Stimulated activated CD4-positive, alpha-beta T cell treated with anti-CD3 and anti-CD28 coated beads, Interleukin-4, amount 100 ng/mL, for 24 hours (primary cell): ENCODE results near the gene ASCC3.

Source experiments
- DNase-seq: peaks from one replicate; pipeline ENCODE4 v3.0.0-alpha.2; 2020

The ASCC3 gene

GRCh38 chr6:100462706-100463629 is 418.2 kb downstream of the ASCC3 start:
- no peak for DNase-seq

GRCh38 chr6:100461917-100462705 is 419.0 kb downstream of the ASCC3 start:
- no peak for DNase-seq

- DNase-seq = no peak
Measured at GRCh38 chr6:100461278-100461916, 419.7 kb downstream of the ASCC3 start.

- DNase-seq = no peak
Measured at GRCh38 chr6:100460650-100461204, 420.4 kb downstream of the ASCC3 start.

- DNase-seq = no peak
Measured at GRCh38 chr6:100459592-100460184, 421.4 kb downstream of the ASCC3 start.

- DNase-seq = no peak
Measured at GRCh38 chr6:100458841-100459591, 422.1 kb downstream of the ASCC3 start.
